ENCODE data around the gene SERINC5.

DNA sequence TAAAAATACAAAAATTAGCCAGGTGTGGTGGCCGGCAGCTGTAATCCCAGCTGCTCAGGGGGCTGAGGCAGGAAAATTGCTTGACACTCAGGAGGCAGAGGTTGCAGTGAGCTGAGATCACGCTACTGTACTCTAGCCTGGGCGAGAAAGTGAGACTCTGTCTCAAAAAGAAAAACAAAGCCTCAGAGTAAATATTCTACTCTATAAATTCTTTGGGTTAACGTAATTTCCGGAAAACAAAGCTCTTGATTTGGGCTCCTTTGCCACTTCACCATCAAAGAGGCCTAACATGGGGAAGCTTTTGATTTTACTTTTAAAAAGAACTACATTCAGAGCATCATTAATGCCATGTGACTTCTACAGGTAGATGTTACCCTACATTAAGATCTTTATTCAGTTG is 103.1 kb downstream of the SERINC5 start:
- TF ChIP-seq POLR2A (IDR thresholded peaks at IDR 0.05) (no peak), CTCF (IDR thresholded peaks at IDR 0.05) (no peak)

All from body of pancreas (tissue), 4 donors.